Natural killer cell (primary cell): ENCODE results near the gene NFYC. TPM values are rescaled to one million over a fixed set of nuclear protein-coding genes. Genes with fewer than 3 reads are reported as not detected.

ENCODE experiments used
- ATAC-seq, 3 donors: fragments of 150-1000 bp in 2 of 3; fragments of 200-7000 bp in 1 of 3; cut with Tn5 transposase; 1 replicate in 1 of 3; 2 replicates in 2 of 3; pipeline ENCODE4 v1.10.0; 2021; ENCODE audit warnings: mild to moderate bottlenecking in 2 of 3, moderate library complexity in 2 of 3
- DNase-seq, 2 donors: peaks; one replicate each; pipeline versions ENCODE4 v3.0.0 to v3.0.0-alpha.2; 2013 to 2021; ENCODE audit warnings: mixed read lengths in 1 of 2
- H3K27ac ChIP-seq: one replicate; pipeline ENCODE4 v1.5.1; 2013; ENCODE audit warnings: mild to moderate bottlenecking, low read length
- H3K27me3 ChIP-seq: one replicate; pipeline ENCODE4 v1.6.1; 2013; ENCODE audit warnings: low read length; ENCODE audit not compliant: control insufficient read depth, insufficient read depth
- H3K36me3 ChIP-seq: one replicate; pipeline ENCODE4 v1.6.1; 2013; ENCODE audit warnings: low read length; ENCODE audit not compliant: control insufficient read depth, insufficient read depth
- H3K4me1 ChIP-seq: one replicate; pipeline ENCODE4 v1.6.1; 2013; ENCODE audit warnings: low read length; ENCODE audit not compliant: control insufficient read depth, insufficient read depth
- H3K4me3 ChIP-seq: one replicate; pipeline ENCODE4 v1.5.1; 2013; ENCODE audit warnings: low read length
- H3K9me3 ChIP-seq: one replicate; pipeline ENCODE4 v1.6.1; 2013; ENCODE audit warnings: low read length; ENCODE audit not compliant: control insufficient read depth, insufficient read depth
- H3K27ac Mint-ChIP-seq, 2 donors: one replicate each; pipeline ENCODE4 v1.8.0; 2022; ENCODE audit warnings: mild to moderate bottlenecking in 2 of 2, mixed read lengths in 2 of 2, moderate library complexity in 1 of 2
- H3K27me3 Mint-ChIP-seq, 2 donors: one replicate each; pipeline ENCODE4 v1.8.0; 2022; ENCODE audit warnings: low read depth in 2 of 2, mixed read lengths in 2 of 2
- H3K36me3 Mint-ChIP-seq: one replicate; pipeline ENCODE4 v1.8.0; 2022; ENCODE audit warnings: mixed read lengths
- H3K4me1 Mint-ChIP-seq, 2 donors: one replicate each; pipeline ENCODE4 v1.8.0; 2022; ENCODE audit warnings: mixed read lengths in 2 of 2
- H3K4me3 Mint-ChIP-seq: one replicate; pipeline ENCODE4 v1.8.0; 2022; ENCODE audit warnings: mild to moderate bottlenecking, moderate library complexity, mixed read lengths
- H3K9me3 Mint-ChIP-seq, 2 donors: one replicate each; pipeline ENCODE4 v1.8.0; 2022; ENCODE audit warnings: mixed read lengths in 2 of 2
- CTCF ChIP-seq: fragments of 200-600 bp; IDR thresholded peaks from one replicate; pipeline ENCODE4 v1.8.0; 2022; ENCODE audit warnings: antibody characterized with exemption
- WGBS: methylation state at CpG from one replicate; pipeline ENCODE4 v1.1.7; 2013; ENCODE audit warnings: missing lambda C conversion rate; ENCODE audit not compliant: insufficient coverage; 5-methylcytosine and 5-hydroxymethylcytosine counted together
- intact Hi-C: fragments of 100-400 bp; cut with micrococcal nuclease; formaldehyde crosslinking; loops from one replicate; pipeline ENCODE4 v1.14.2; 2022
- total RNA-seq, 4 donors: library from RNA; stranded (reverse); fragments of 120-200 nt in 1 of 4; gene quantifications; one replicate each; pipeline versions ENCODE4 v1.2.3 to v1.2.4, GENCODE V29; 2013 to 2022

The NFYC gene
- total RNA-seq, 3 donors from 2014 or later (not counting 1 experiment from before 2014, with no cell fraction given) = 38.7 to 60.4 (median 48.5) TPM

- peaks cover 13% of the 10 kb centered on the region for H3K4me1 ChIP-seq
- Mint-ChIP-seq H3K4me3 (no peak overlapping the region), H3K27me3 (peaks cover 6 to 28% of the 10 kb centered on the region in 2 donors), H3K9me3 (no peaks in the 10 kb centered on the region), H3K27ac (no peak overlapping the region), H3K36me3 (no peaks in the 10 kb centered on the region), H3K4me1 (peaks cover 0 to 15% of the 10 kb centered on the region in 2 donors)
- H3K4me3 ChIP-seq = no peak overlapping the region
- no peaks in the 10 kb centered on the region for H3K36me3 ChIP-seq
- ATAC-seq (no peak), DNase-seq (no peak)
- no peak for TF ChIP-seq CTCF
- 84% methylated on average over 8 of the region's 9 CpGs for WGBS
- no peak overlapping the region for H3K27ac ChIP-seq
- H3K9me3 ChIP-seq = no peaks in the 10 kb centered on the region
- intact Hi-C loops = no loop called here
- H3K27me3 ChIP-seq = peaks cover 14% of the 10 kb centered on the region
Observed at GRCh38 chr1:40786995-40787705, 95.6 kb downstream of the NFYC start.

- H3K4me3 ChIP-seq = no peak overlapping the region
- intact Hi-C loops = no loop called here
Observed at GRCh38 chr1:40787737-40788560, 96.4 kb downstream of the NFYC start.

GRCh38 chr1:40788561-40789341 is 97.2 kb downstream of the NFYC start:
- Histone ChIP-seq H3K9me3 (no peaks in the 10 kb centered on the region), H3K4me1 (peaks cover 4% of the 10 kb centered on the region), H3K36me3 (no peaks in the 10 kb centered on the region), H3K27ac (no peak overlapping the region), H3K27me3 (peaks cover 9% of the 10 kb centered on the region), H3K4me3 (no peak overlapping the region)
- H3K27me3 Mint-ChIP-seq = peaks cover 0 to 18% of the 10 kb centered on the region in 2 donors
- no peak overlapping the region for H3K27ac Mint-ChIP-seq
- WGBS = 93% methylated on average over 17 of the region's 17 CpGs
- no peaks in the 10 kb centered on the region for H3K36me3 Mint-ChIP-seq
- no peak for TF ChIP-seq CTCF
- H3K4me1 Mint-ChIP-seq = peaks cover 0 to 6% of the 10 kb centered on the region in 2 donors
- H3K4me3 Mint-ChIP-seq = no peak overlapping the region
- no peaks in the 10 kb centered on the region for H3K9me3 Mint-ChIP-seq
- DNase-seq (no peak), ATAC-seq (no peak)
- intact Hi-C loops = no loop called here

More at GRCh38 chr1:40787737-40788560, 96.4 kb downstream of the NFYC start:
- 93% methylated on average over 15 of the region's 19 CpGs for WGBS
- H3K27me3 Mint-ChIP-seq = peaks cover 4 to 23% of the 10 kb centered on the region in 2 donors
- ATAC-seq (no peak), DNase-seq (no peak)
- TF ChIP-seq CTCF = no peak
- Histone ChIP-seq H3K4me1 (peaks cover 8% of the 10 kb centered on the region), H3K36me3 (no peaks in the 10 kb centered on the region), H3K27me3 (peaks cover 13% of the 10 kb centered on the region), H3K9me3 (no peaks in the 10 kb centered on the region), H3K27ac (no peak overlapping the region)
- peaks cover 0 to 11% of the 10 kb centered on the region in 2 donors for H3K4me1 Mint-ChIP-seq
- no peaks in the 10 kb centered on the region for H3K9me3 Mint-ChIP-seq
- no peak overlapping the region for H3K4me3 Mint-ChIP-seq
- H3K27ac Mint-ChIP-seq = no peak overlapping the region
- no peaks in the 10 kb centered on the region for H3K36me3 Mint-ChIP-seq
